ENCODE measurements around the gene SDR39U1.

DNA sequence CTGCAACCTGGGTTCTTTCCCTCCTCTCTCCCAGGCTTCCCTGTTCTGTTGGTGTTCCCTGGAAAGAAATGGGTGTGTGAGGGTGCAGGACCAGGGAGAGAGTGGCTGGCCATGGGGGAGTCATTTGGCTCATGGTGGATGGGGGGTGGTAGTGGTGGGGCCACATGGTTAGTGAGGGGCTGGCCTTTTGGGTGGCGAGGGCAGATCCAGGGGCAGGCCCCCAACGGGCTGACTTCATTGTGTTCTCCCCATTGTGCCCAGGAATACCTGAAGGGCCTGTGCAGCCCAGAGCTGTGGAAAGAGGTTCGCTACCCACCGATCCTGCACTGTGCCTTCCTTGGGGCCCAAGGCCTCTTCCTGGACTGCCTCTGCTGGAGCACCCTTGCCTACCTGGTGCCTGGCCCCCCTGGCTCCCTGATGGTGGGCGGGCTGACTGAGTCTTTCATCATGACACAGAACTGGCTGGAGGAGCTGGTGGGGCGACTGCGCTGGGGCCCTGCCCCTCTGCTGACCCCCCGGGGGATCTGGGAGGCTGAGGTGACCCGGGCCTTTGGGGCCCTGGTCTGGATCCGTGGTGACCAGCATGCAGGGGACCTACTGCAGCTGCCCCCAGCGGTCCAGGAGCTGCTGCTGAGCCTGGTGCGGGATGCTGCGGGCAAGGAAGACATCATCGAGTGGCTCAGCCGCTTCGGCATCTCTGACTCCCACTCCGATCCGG lies 34.8 kb downstream of the SDR39U1 start:
- TF ChIP-seq, protein P1, sequence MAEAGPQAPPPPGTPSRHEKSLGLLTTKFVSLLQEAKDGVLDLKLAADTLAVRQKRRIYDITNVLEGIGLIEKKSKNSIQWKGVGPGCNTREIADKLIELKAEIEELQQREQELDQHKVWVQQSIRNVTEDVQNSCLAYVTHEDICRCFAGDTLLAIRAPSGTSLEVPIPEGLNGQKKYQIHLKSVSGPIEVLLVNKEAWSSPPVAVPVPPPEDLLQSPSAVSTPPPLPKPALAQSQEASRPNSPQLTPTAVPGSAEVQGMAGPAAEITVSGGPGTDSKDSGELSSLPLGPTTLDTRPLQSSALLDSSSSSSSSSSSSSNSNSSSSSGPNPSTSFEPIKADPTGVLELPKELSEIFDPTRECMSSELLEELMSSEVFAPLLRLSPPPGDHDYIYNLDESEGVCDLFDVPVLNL (CRISPR knock-in tag; IDR thresholded peaks at IDR 0.05; ENCODE audit: borderline replicate concordance, low read depth) = no peak
- TF ChIP-seq ZNF416 (CRISPR knock-in tag; IDR thresholded peaks at IDR 0.05) = no peak
- TF ChIP-seq, protein P2, sequence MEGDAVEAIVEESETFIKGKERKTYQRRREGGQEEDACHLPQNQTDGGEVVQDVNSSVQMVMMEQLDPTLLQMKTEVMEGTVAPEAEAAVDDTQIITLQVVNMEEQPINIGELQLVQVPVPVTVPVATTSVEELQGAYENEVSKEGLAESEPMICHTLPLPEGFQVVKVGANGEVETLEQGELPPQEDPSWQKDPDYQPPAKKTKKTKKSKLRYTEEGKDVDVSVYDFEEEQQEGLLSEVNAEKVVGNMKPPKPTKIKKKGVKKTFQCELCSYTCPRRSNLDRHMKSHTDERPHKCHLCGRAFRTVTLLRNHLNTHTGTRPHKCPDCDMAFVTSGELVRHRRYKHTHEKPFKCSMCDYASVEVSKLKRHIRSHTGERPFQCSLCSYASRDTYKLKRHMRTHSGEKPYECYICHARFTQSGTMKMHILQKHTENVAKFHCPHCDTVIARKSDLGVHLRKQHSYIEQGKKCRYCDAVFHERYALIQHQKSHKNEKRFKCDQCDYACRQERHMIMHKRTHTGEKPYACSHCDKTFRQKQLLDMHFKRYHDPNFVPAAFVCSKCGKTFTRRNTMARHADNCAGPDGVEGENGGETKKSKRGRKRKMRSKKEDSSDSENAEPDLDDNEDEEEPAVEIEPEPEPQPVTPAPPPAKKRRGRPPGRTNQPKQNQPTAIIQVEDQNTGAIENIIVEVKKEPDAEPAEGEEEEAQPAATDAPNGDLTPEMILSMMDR (IDR thresholded peaks at IDR 0.05) = no peak

Measured in WTC11 (cell line).